Pons (tissue), 1 donor: ENCODE data around the gene SELENOS.

Source experiments
- DNase-seq: peaks from one replicate; pipeline ENCODE4 v3.0.0-alpha.2; 2016; ENCODE audit warnings: low spot score

Gene SELENOS

GRCh38 chr15:101250873-101251829 lies 26.1 kb downstream of the SELENOS start:
- DNase-seq = no peak

- DNase-seq = no peak
Observed at GRCh38 chr15:101250341-101250831, 26.9 kb downstream of the SELENOS start.

- DNase-seq = no peak
Observed at GRCh38 chr15:101248274-101248673, 29.0 kb downstream of the SELENOS start.

GRCh38 chr15:101246824-101247745 lies 30.2 kb downstream of the SELENOS start:
- no peak for DNase-seq

GRCh38 chr15:101246391-101246790 lies 30.9 kb downstream of the SELENOS start:
- no peak for DNase-seq

GRCh38 chr15:101244889-101245668 lies 32.2 kb downstream of the SELENOS start:
- DNase-seq = no peak

- DNase-seq = no peak
Observed at GRCh38 chr15:101244036-101244781, 33.1 kb downstream of the SELENOS start.

GRCh38 chr15:101243420-101243819 lies 33.9 kb downstream of the SELENOS start:
- no peak for DNase-seq

- DNase-seq = no peak
Observed at GRCh38 chr15:101242999-101243336, 34.3 kb downstream of the SELENOS start.

GRCh38 chr15:101242160-101242998 lies 34.9 kb downstream of the SELENOS start:
- peak; percentile 62 for DNase-seq

- DNase-seq = no peak
Observed at GRCh38 chr15:101240358-101240757, 36.9 kb downstream of the SELENOS start.

- no peak for DNase-seq
Observed at GRCh38 chr15:101239724-101240136, 37.6 kb downstream of the SELENOS start.

- no peak for DNase-seq
Observed at GRCh38 chr15:101237251-101237650, 40.0 kb downstream of the SELENOS start.

GRCh38 chr15:101233651-101234280 lies 43.5 kb downstream of the SELENOS start:
- DNase-seq = no peak

GRCh38 chr15:101232677-101233076 lies 44.6 kb downstream of the SELENOS start:
- DNase-seq = no peak

GRCh38 chr15:101228313-101228712 lies 49.0 kb downstream of the SELENOS start:
- DNase-seq = no peak

- no peak for DNase-seq
Observed at GRCh38 chr15:101225658-101226057, 51.6 kb downstream of the SELENOS start.
